ENCODE measurements around the gene OR1J1. TPM values are rescaled to one million over a fixed set of nuclear protein-coding genes. Genes with fewer than 3 reads are reported as not detected.

The OR1J1 gene
- total and polyA plus RNA-seq, 2 of the 8 experiments (the other 6 are each of a cell fraction or from before 2014, with no cell fraction given): not detected

GRCh38 chr9:122477826-122478225, at the start of gene OR1J1 (continued):
- no peak for TF ChIP-seq SUZ12 (IDR thresholded peaks at IDR 0.05; ENCODE audit: low read length)
- no peak for TF ChIP-seq FOSL1 (IDR thresholded peaks at IDR 0.05; ENCODE audit: insufficient read depth, low read depth, low read length)
- TF ChIP-seq KDM5A (IDR thresholded peaks at IDR 0.05; ENCODE audit: low read length): no peak
- no peak for TF ChIP-seq POLR2AphosphoS5 (IDR thresholded peaks at IDR 0.05; ENCODE audit: low read depth, low read length)
- no peak for TF ChIP-seq KDM1A (IDR thresholded peaks at IDR 0.05; ENCODE audit: borderline replicate concordance, low read length)
- TF ChIP-seq E2F6 (IDR thresholded peaks at IDR 0.05): no peak
